Activated CD4-positive, alpha-beta T cell treated with anti-CD3 and anti-CD28 coated beads for 36 hours (primary cell): ENCODE data around the gene RND2. TPM values are rescaled to one million over a fixed set of nuclear protein-coding genes. Genes with fewer than 3 reads are reported as not detected.
"Not testable (repeated sequence)": the region's sequence is repeated elsewhere in the genome, so short reads cannot be mapped to it uniquely, and the experiment has no call there.

ENCODE experiments used
- ATAC-seq: fragments of 200-7000 bp; cut with Tn5 transposase; one replicate; pipeline ENCODE4 v1.10.0; 2021; ENCODE audit warnings: mild to moderate bottlenecking, moderate library complexity
- CTCF ChIA-PET: fragments of 350-600 bp; sonication (Branson Sonifier 250); formaldehyde crosslinking; loops from one replicate; lab custom pipeline; 2021; ENCODE audit warnings: antibody characterized with exemption; lab: Charles Lee
- POLR2A ChIA-PET: fragments of 350-600 bp; sonication (Branson Sonifier 250); formaldehyde crosslinking; loops from one replicate; lab custom pipeline; 2021; ENCODE audit warnings: antibody characterized with exemption, inconsistent platforms; lab: Charles Lee
- DNase-seq: peaks from one replicate; pipeline ENCODE4 v3.0.0-alpha.2; 2020
- H3K27ac Mint-ChIP-seq: one replicate; pipeline ENCODE4 v1.8.0; 2021; ENCODE audit warnings: mixed read lengths
- H3K27me3 Mint-ChIP-seq: one replicate; pipeline ENCODE4 v1.8.0; 2021; ENCODE audit warnings: mixed read lengths
- H3K36me3 Mint-ChIP-seq: one replicate; pipeline ENCODE4 v1.8.0; 2021; ENCODE audit warnings: low read depth, mixed read lengths
- H3K4me1 Mint-ChIP-seq: one replicate; pipeline ENCODE4 v1.8.0; 2021; ENCODE audit warnings: mixed read lengths
- H3K4me3 Mint-ChIP-seq: one replicate; pipeline ENCODE4 v1.8.0; 2021; ENCODE audit warnings: mild to moderate bottlenecking, moderate library complexity, mixed read lengths
- H3K9me3 Mint-ChIP-seq: one replicate; pipeline ENCODE4 v1.8.0; 2021; ENCODE audit warnings: low read depth, mixed read lengths
- intact Hi-C, 2 experiments: fragments of 100-400 bp; cut with DNase I in 1 of 2; cut with micrococcal nuclease in 1 of 2; formaldehyde crosslinking; loops; one replicate each; pipeline versions ENCODE4 v1.14.2 to v1.15.1; 2022 to 2024; cut with DNase I, micrococcal nuclease
- total RNA-seq, 2 experiments: library from RNA; stranded (reverse); gene quantifications; one replicate each; pipeline ENCODE4 v1.2.3, GENCODE V29; 2021

RND2 gene
- under 1 TPM; 0.05 to 0.16 TPM for total RNA-seq

GRCh38 chr17:43024407-43025289 is at the start of gene RND2:
Gene RND2, plus strand, starts transcription at chr17:43025231. Its CDS starts 117 bp downstream, at chr17:43025348.
- Mint-ChIP-seq H3K27me3 (no peaks in the 10 kb centered on the region), H3K27ac (peak within 1 kb of the TSS; percentile 71), H3K36me3 (no peaks in the 10 kb centered on the region), H3K9me3 (no peaks in the 10 kb centered on the region), H3K4me1 (peaks cover 26% of the 10 kb centered on the region), H3K4me3 (peak within 1 kb of the TSS; percentile 78)
- ATAC-seq (peak; percentile 68), DNase-seq (peak; percentile 89)
- ChIA-PET POLR2A (interaction anchor here (0.5 to 1.6 kb wide), 8 partner anchors 14 to 343 kb away, joined by 3 to 9 read pairs (median 5); partner anchors contain the start of genes BECN1, IFI35 and RPL27), CTCF (interaction anchor here (0.6 to 1.7 kb wide), 15 partner anchors 16 to 919 kb away, joined by 3 to 14 read pairs (median 3); partner anchors contain the start of gene RPL27)
- intact Hi-C loops = loop anchor here in 1 of 2 experiments (1.0 to 5.0 kb wide), 6 partner anchors 146 to 458 kb away; partner anchors contain the start of genes DHX8, PLEKHH3 and TMEM106A

GRCh38 chr17:42975265-42975664 is 49.8 kb upstream of the RND2 start:
- intact Hi-C loops = no loop called here
- Mint-ChIP-seq H3K27ac (no peak overlapping the region), H3K4me1 (peaks cover 11% of the 10 kb centered on the region), H3K27me3 (no peaks in the 10 kb centered on the region), H3K9me3 (no peaks in the 10 kb centered on the region), H3K4me3 (no peak overlapping the region), H3K36me3 (no peaks in the 10 kb centered on the region)
- DNase-seq = no peak
- ChIA-PET CTCF (interaction anchor here (0.7 kb wide), 1 partner anchor 707 kb away, joined by 3 read pairs; no protein-coding TSS in a partner anchor), POLR2A (no interaction called here)
- no peak for ATAC-seq

GRCh38 chr17:42975701-42976100 is 49.3 kb upstream of the RND2 start:
- H3K4me3 Mint-ChIP-seq, H3K9me3 Mint-ChIP-seq, ATAC-seq, POLR2A ChIA-PET, intact Hi-C loops, H3K36me3 Mint-ChIP-seq, H3K27ac Mint-ChIP-seq, H3K27me3 Mint-ChIP-seq, CTCF ChIA-PET, DNase-seq: not testable (repeated sequence)
- H3K4me1 Mint-ChIP-seq = peaks cover 13% of the 10 kb centered on the region

- peaks cover 17% of the 10 kb centered on the region for H3K36me3 Mint-ChIP-seq
- ChIA-PET CTCF (interaction anchor here (0.7 to 1.5 kb wide), 4 partner anchors 15 to 345 kb away, joined by 3 to 5 read pairs (median 4); partner anchors contain the start of gene RPL27), POLR2A (no interaction called here)
- ATAC-seq (peak; percentile 60), DNase-seq (peak; percentile 65)
- H3K4me1 Mint-ChIP-seq = peaks cover 30% of the 10 kb centered on the region
- intact Hi-C loops = loop anchor here (1.0 to 5.0 kb wide), 12 partner anchors 15 to 1012 kb away; partner anchors contain the start of genes RPL27 (in 2 of the 2), AARSD1 (in 1 of the 2), BECN1 (in 1 of the 2) and BRCA1 (in 1 of the 2)
- peak within 1 kb of the TSS; percentile 98 for H3K27ac Mint-ChIP-seq
- peak within 1 kb of the TSS; percentile 99 for H3K4me3 Mint-ChIP-seq
- H3K9me3 Mint-ChIP-seq = no peaks in the 10 kb centered on the region
- no peaks in the 10 kb centered on the region for H3K27me3 Mint-ChIP-seq
These were observed 45.3 kb upstream of the RND2 start, which contains the start of gene PTGES3L for GRCh38 chr17:42979511-42980273. Gene PTGES3L, minus strand, starts transcription at chr17:42980080. Its CDS starts 27 bp downstream, at chr17:42980053.

- POLR2A ChIA-PET = no interaction called here
- Mint-ChIP-seq H3K9me3 (no peaks in the 10 kb centered on the region), H3K27ac (peak within 1 kb of the TSS; percentile 98), H3K4me3 (peak within 1 kb of the TSS; percentile 99), H3K4me1 (peaks cover 32% of the 10 kb centered on the region), H3K36me3 (peaks cover 23% of the 10 kb centered on the region), H3K27me3 (no peaks in the 10 kb centered on the region)
- ATAC-seq = peak; percentile 78
- intact Hi-C loops = loop anchor here (1.0 to 5.0 kb wide), 12 partner anchors 16 to 1013 kb away; partner anchors contain the start of genes RPL27 (in 2 of the 2), AARSD1 (in 1 of the 2), BECN1 (in 1 of the 2) and BRCA1 (in 1 of the 2)
- peak; percentile 95 for DNase-seq
- CTCF ChIA-PET = interaction anchor here (0.7 to 2.0 kb wide), 3 partner anchors 16 to 344 kb away, joined by 3 to 5 read pairs (median 4); partner anchors contain the start of gene RPL27
These were observed 44.7 kb upstream of the RND2 start, which contains the start of gene RUNDC1 for GRCh38 chr17:42980274-42980765. Gene RUNDC1, plus strand, starts transcription at chr17:42980565. Its CDS starts 12 bp downstream, at chr17:42980577.

- ATAC-seq (peak; percentile 87), DNase-seq (peak; percentile 87)
- Mint-ChIP-seq H3K4me3 (peak overlapping the region; percentile 99), H3K4me1 (peaks cover 32% of the 10 kb centered on the region), H3K9me3 (no peaks in the 10 kb centered on the region), H3K36me3 (peaks cover 27% of the 10 kb centered on the region), H3K27ac (peak overlapping the region; percentile 96), H3K27me3 (no peaks in the 10 kb centered on the region)
- ChIA-PET CTCF (interaction anchor here (0.6 to 2.0 kb wide), 2 partner anchors 17 to 52 kb away, joined by 3 to 5 read pairs; partner anchors contain the start of gene RPL27), POLR2A (interaction anchor here (0.5 kb wide), 1 partner anchor 22 kb away, joined by 3 read pairs; no protein-coding TSS in a partner anchor)
- intact Hi-C loops = loop anchor here (1.0 to 5.0 kb wide), 13 partner anchors 17 to 1014 kb away; partner anchors contain the start of genes AARSD1 (in 2 of the 2), PSME3 (in 2 of the 2), RPL27 (in 2 of the 2) and BECN1 (in 1 of the 2)
These were observed 44.1 kb upstream of the RND2 start for GRCh38 chr17:42980766-42981397.

- ChIA-PET POLR2A (interaction anchor here (0.7 kb wide), 1 partner anchor 16 kb away, joined by 3 read pairs; the partner anchor contains the start of gene RPL27), CTCF (interaction anchor here (1.0 to 2.0 kb wide), 2 partner anchors 11 to 16 kb away, joined by 3 to 5 read pairs; partner anchors contain the start of gene RPL27)
- Mint-ChIP-seq H3K36me3 (peaks cover 30% of the 10 kb centered on the region), H3K4me1 (peaks cover 32% of the 10 kb centered on the region), H3K9me3 (no peaks in the 10 kb centered on the region), H3K27me3 (no peaks in the 10 kb centered on the region), H3K4me3 (peak overlapping the region; percentile 99), H3K27ac (peak overlapping the region; percentile 47)
- intact Hi-C loops = loop anchor here (5.0 kb wide), 3 partner anchors 150 to 1015 kb away; partner anchors contain the start of genes CNP (in 1 of the 2), PLEKHH3 (in 1 of the 2) and PSME3 (in 1 of the 2)
- DNase-seq = no peak
- no peak for ATAC-seq
These were observed 42.8 kb upstream of the RND2 start for GRCh38 chr17:42982266-42982665.

- H3K4me3 Mint-ChIP-seq = no peak overlapping the region
- intact Hi-C loops = no loop called here
- POLR2A ChIA-PET = no interaction called here
- H3K27me3 Mint-ChIP-seq = no peaks in the 10 kb centered on the region
- H3K9me3 Mint-ChIP-seq = no peaks in the 10 kb centered on the region
- DNase-seq (no peak), ATAC-seq (no peak)
- H3K4me1 Mint-ChIP-seq = peaks cover 22% of the 10 kb centered on the region
- CTCF ChIA-PET = no interaction called here
- H3K27ac Mint-ChIP-seq = peak overlapping the region; percentile 42
- H3K36me3 Mint-ChIP-seq = peaks cover 54% of the 10 kb centered on the region
These were observed 39.8 kb upstream of the RND2 start for GRCh38 chr17:42985225-42985624.

- DNase-seq (no peak), ATAC-seq (no peak)
- Mint-ChIP-seq H3K4me1 (peaks cover 6% of the 10 kb centered on the region), H3K9me3 (no peaks in the 10 kb centered on the region), H3K36me3 (peaks cover 66% of the 10 kb centered on the region), H3K4me3 (no peak overlapping the region), H3K27ac (no peak overlapping the region), H3K27me3 (no peaks in the 10 kb centered on the region)
- intact Hi-C loops = no loop called here
- ChIA-PET CTCF (no interaction called here), POLR2A (no interaction called here)
These were observed 35.9 kb upstream of the RND2 start for GRCh38 chr17:42989141-42989540.
